Spinal cord (tissue), 10 donors: ENCODE measurements around the gene TRUB1. TPM values are rescaled to one million over a fixed set of nuclear protein-coding genes. Genes with fewer than 3 reads are reported as not detected.

Experiments
- DNase-seq, 6 donors: peaks; one replicate each; pipeline versions ENCODE4 v3.0.0 to v3.0.0-alpha.2; 2013 to 2015; ENCODE audit warnings: low spot score in 6 of 6, low read depth in 4 of 6
- H3K27ac ChIP-seq: one replicate; pipeline ENCODE4 v1.5.1; 2013; ENCODE audit warnings: low read depth, low read length, control low read depth
- H3K27me3 ChIP-seq: one replicate; pipeline ENCODE4 v1.6.1; 2013; ENCODE audit warnings: low read length; ENCODE audit not compliant: control insufficient read depth, insufficient read depth
- H3K36me3 ChIP-seq: one replicate; pipeline ENCODE4 v1.6.1; 2013; ENCODE audit warnings: low read length; ENCODE audit not compliant: control insufficient read depth, insufficient read depth
- H3K4me1 ChIP-seq: one replicate; pipeline ENCODE4 v1.6.1; 2013; ENCODE audit warnings: low read length; ENCODE audit not compliant: control insufficient read depth, insufficient read depth
- H3K4me3 ChIP-seq: one replicate; pipeline ENCODE4 v1.5.1; 2013; ENCODE audit warnings: low read depth, low read length, control low read depth
- H3K9me3 ChIP-seq: one replicate; pipeline ENCODE4 v1.6.1; 2013; ENCODE audit warnings: low read length; ENCODE audit not compliant: control insufficient read depth, insufficient read depth
- WGBS: methylation state at CpG from one replicate; pipeline ENCODE4 v1.1.5; 2013; ENCODE audit warnings: missing lambda C conversion rate; ENCODE audit not compliant: insufficient coverage; 5-methylcytosine and 5-hydroxymethylcytosine counted together
- polyA plus RNA-seq, 2 donors: library from polyadenylated mRNA; unstranded; fragments of 120-200 nt; gene quantifications; one replicate each; pipeline ENCODE4 v1.2.1, GENCODE V29; 2013; ENCODE audit not compliant: insufficient read length in 2 of 2
- total RNA-seq, 2 donors: library from RNA; depleted of rRNA in 1 of 2; stranded (reverse); fragments of 120-200 nt in 1 of 2; fragments of >200 nt in 1 of 2; gene quantifications; one replicate each; pipeline versions ENCODE4 v1.2.3 to v1.2.4, GENCODE V29; 2013 to 2014
- donor health status: healthy.

The TRUB1 gene
- total and polyA plus RNA-seq, 4 donors = 24.6 to 51.9 (median 30.2) TPM

GRCh38 chr10:114987995-114988394 is 50.0 kb downstream of the TRUB1 start:
- Histone ChIP-seq H3K9me3 (peaks cover 7% of the 10 kb centered on the region), H3K4me3 (no peak overlapping the region), H3K27me3 (no peaks in the 10 kb centered on the region), H3K27ac (no peak overlapping the region), H3K4me1 (no peaks in the 10 kb centered on the region), H3K36me3 (no peaks in the 10 kb centered on the region)
- no CpG with 5 or more reads among the region's 1 CpG for WGBS
- no peak for DNase-seq

- Histone ChIP-seq H3K4me1 (no peaks in the 10 kb centered on the region), H3K27ac (no peak overlapping the region), H3K4me3 (no peak overlapping the region), H3K9me3 (no peaks in the 10 kb centered on the region), H3K36me3 (no peaks in the 10 kb centered on the region), H3K27me3 (no peaks in the 10 kb centered on the region)
- WGBS = 90% methylated on average over 3 of the region's 3 CpGs
- peak in 1 of 6 donors; percentile 8 for DNase-seq
Observed at GRCh38 chr10:114990586-114990985, 52.6 kb downstream of the TRUB1 start.

- DNase-seq = peak in 1 of 6 donors; percentile 10
- Histone ChIP-seq H3K27ac (no peak overlapping the region), H3K36me3 (no peaks in the 10 kb centered on the region), H3K4me1 (no peaks in the 10 kb centered on the region), H3K4me3 (no peak overlapping the region), H3K9me3 (no peaks in the 10 kb centered on the region), H3K27me3 (no peaks in the 10 kb centered on the region)
- WGBS = no CpG with 5 or more reads among the region's 4 CpGs
Observed at GRCh38 chr10:114990991-114991390, 53.0 kb downstream of the TRUB1 start.

- Histone ChIP-seq H3K4me1 (no peaks in the 10 kb centered on the region), H3K9me3 (no peaks in the 10 kb centered on the region), H3K4me3 (no peak overlapping the region), H3K27ac (no peak overlapping the region), H3K36me3 (no peaks in the 10 kb centered on the region), H3K27me3 (no peaks in the 10 kb centered on the region)
- peak in 1 of 6 donors; percentile 52 for DNase-seq
- WGBS = 80% methylated on average over 6 of the region's 9 CpGs
Observed at GRCh38 chr10:114992189-114992775, 54.3 kb downstream of the TRUB1 start.

- Histone ChIP-seq H3K4me1 (no peaks in the 10 kb centered on the region), H3K4me3 (no peak overlapping the region), H3K27ac (no peak overlapping the region), H3K27me3 (peaks cover 3% of the 10 kb centered on the region), H3K36me3 (no peaks in the 10 kb centered on the region), H3K9me3 (no peaks in the 10 kb centered on the region)
- WGBS = 79% methylated on average over 2 of the region's 6 CpGs
- peak in 2 of 6 donors; percentile 58 to 75 for DNase-seq
Observed at GRCh38 chr10:114995468-114996247, 57.7 kb downstream of the TRUB1 start.

- no CpG with 5 or more reads among the region's 4 CpGs for WGBS
- Histone ChIP-seq H3K27ac (no peak overlapping the region), H3K4me1 (peaks cover 3% of the 10 kb centered on the region), H3K9me3 (no peaks in the 10 kb centered on the region), H3K36me3 (no peaks in the 10 kb centered on the region), H3K4me3 (no peak overlapping the region), H3K27me3 (peaks cover 3% of the 10 kb centered on the region)
- DNase-seq = peak in 1 of 6 donors; percentile 30
Observed at GRCh38 chr10:114996542-114996941, 58.5 kb downstream of the TRUB1 start.

- H3K27ac ChIP-seq = no peak overlapping the region
- no peaks in the 10 kb centered on the region for H3K36me3 ChIP-seq
- H3K4me3 ChIP-seq = no peak overlapping the region
- peaks cover 4% of the 10 kb centered on the region for H3K4me1 ChIP-seq
- H3K27me3 ChIP-seq = peaks cover 3% of the 10 kb centered on the region
- WGBS = 92% methylated on average over 5 of the region's 7 CpGs
- no peak for DNase-seq
- no peaks in the 10 kb centered on the region for H3K9me3 ChIP-seq
Observed at GRCh38 chr10:114998993-114999392, 61.0 kb downstream of the TRUB1 start.

- H3K4me1 ChIP-seq = peaks cover 4% of the 10 kb centered on the region
- no peaks in the 10 kb centered on the region for H3K36me3 ChIP-seq
- no peaks in the 10 kb centered on the region for H3K9me3 ChIP-seq
- H3K27me3 ChIP-seq = peaks cover 3% of the 10 kb centered on the region
- 44% methylated on average over 12 of the region's 13 CpGs for WGBS
- no peak overlapping the region for H3K27ac ChIP-seq
- peak in 1 of 6 donors; percentile 41 for DNase-seq
- H3K4me3 ChIP-seq = no peak overlapping the region
Observed at GRCh38 chr10:115001506-115002381, 63.7 kb downstream of the TRUB1 start.

GRCh38 chr10:115003396-115003795 is 65.4 kb downstream of the TRUB1 start:
- peaks cover 3% of the 10 kb centered on the region for H3K27me3 ChIP-seq
- no peak for DNase-seq
- 100% methylated on average over 1 of the region's 2 CpGs for WGBS
- no peaks in the 10 kb centered on the region for H3K36me3 ChIP-seq
- no peaks in the 10 kb centered on the region for H3K9me3 ChIP-seq
- H3K27ac ChIP-seq = no peak overlapping the region
- H3K4me1 ChIP-seq = peaks cover 4% of the 10 kb centered on the region
- no peak overlapping the region for H3K4me3 ChIP-seq
